ENCODE results near the gene GSTM1.
A peak's percentile ranks its signal among the peaks of the same experiment; 100 is the strongest.

GSTM1 gene

DNA sequence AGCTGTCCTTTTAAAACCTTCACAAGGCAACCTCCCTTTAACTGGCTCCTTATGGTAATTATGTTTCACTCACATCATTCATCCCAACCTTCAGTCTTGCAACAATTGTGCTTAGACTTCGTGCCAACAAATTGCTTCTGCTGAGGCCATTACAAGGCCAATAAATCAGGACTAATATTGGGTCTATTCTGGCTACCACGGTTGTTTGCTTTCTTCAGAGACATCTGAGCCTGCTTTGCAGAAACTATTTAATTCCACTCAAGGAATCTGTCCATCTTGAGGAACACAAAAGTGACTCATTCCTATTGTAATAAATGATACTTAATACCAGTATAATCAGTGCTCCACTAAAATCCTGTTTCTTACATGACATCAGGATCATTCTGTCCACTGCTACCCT is 34.3 kb upstream of the GSTM1 start:
- peaks cover 0 to 27% (median 20%) of the 10 kb centered on the region in 4 experiments for H3K4me1 ChIP-seq (ENCODE audit: control extremely low read depth in 1 of 4, control insufficient read depth in 4 of 4, insufficient read depth in 4 of 4, low read length in 3 of 4)
- POLR2A ChIA-PET: no interaction called here
- no peak for DNase-seq
- peaks cover 0 to 2% (median 0%) of the 10 kb centered on the region in 5 experiments for H3K27me3 ChIP-seq (replicated peaks in 2 of 5; ENCODE audit: control insufficient read depth in 4 of 5, insufficient read depth in 5 of 5, low read length in 4 of 5)
- CTCF ChIA-PET: interaction anchor here (1.1 to 15.1 kb wide), 5 partner anchors 15 to 122 kb away, joined by 3 to 233 read pairs (median 19); no protein-coding TSS in a partner anchor
- H3K36me3 ChIP-seq (ENCODE audit: control insufficient read depth in 4 of 4, insufficient read depth in 4 of 4, low read length in 3 of 4): peaks cover 0 to 5% (median 0%) of the 10 kb centered on the region in 4 experiments
- 94% methylated on average over 2 of the region's 2 CpGs for WGBS (ENCODE audit: insufficient coverage)
- no peak overlapping the region for H3K4me3 ChIP-seq (ENCODE audit: control insufficient read depth in 1 of 7, extremely low read depth in 1 of 7, insufficient read depth in 4 of 7, low read depth in 2 of 7, low read length in 6 of 7)
- H3K9me3 ChIP-seq (ENCODE audit: control extremely low read depth in 1 of 5, control insufficient read depth in 4 of 5, insufficient read depth in 2 of 5, low read depth in 1 of 5, low read length in 4 of 5): no peaks in the 10 kb centered on the region
- H3K27ac ChIP-seq (ENCODE audit: insufficient read depth in 1 of 2, low read depth in 1 of 2, low read length in 2 of 2, poor library complexity in 1 of 2, severe bottlenecking in 2 of 2): no peak overlapping the region

DNA sequence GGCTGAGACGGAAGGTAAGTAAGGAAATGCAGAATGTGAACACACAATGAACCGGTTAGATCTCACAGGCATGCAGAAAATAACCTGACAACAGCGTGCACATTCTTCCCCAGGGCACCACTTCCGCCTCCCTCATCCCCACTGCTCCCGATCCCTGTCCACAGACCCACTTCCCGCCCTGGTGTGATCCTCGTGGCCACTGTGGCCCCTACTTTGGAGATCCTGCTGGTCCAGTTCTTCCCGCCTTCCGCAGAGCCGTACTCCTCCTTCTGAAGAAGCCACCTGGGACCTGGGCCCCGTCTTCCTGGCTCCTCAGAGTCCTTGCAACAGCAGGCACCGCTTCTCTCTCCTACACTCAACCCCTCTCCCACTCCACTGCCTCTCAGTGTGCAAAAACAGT is 33.1 kb upstream of the GSTM1 start:
- ChIA-PET CTCF (interaction anchor here (1.2 to 15.1 kb wide), 4 partner anchors 17 to 330 kb away, joined by 4 to 233 read pairs (median 16); partner anchors contain the start of gene AHCYL1), POLR2A (no interaction called here)
- peaks cover 0 to 31% (median 24%) of the 10 kb centered on the region in 4 experiments for H3K4me1 ChIP-seq (ENCODE audit: control extremely low read depth in 1 of 4, control insufficient read depth in 4 of 4, insufficient read depth in 4 of 4, low read length in 3 of 4)
- 100% methylated on average over 10 of the region's 12 CpGs for WGBS (ENCODE audit: insufficient coverage)
- peaks cover 0 to 14% (median 1%) of the 10 kb centered on the region in 4 experiments for H3K36me3 ChIP-seq (ENCODE audit: control insufficient read depth in 4 of 4, insufficient read depth in 4 of 4, low read length in 3 of 4)
- no peaks in the 10 kb centered on the region for H3K9me3 ChIP-seq (ENCODE audit: control extremely low read depth in 1 of 5, control insufficient read depth in 4 of 5, insufficient read depth in 2 of 5, low read depth in 1 of 5, low read length in 4 of 5)
- no peak overlapping the region for H3K4me3 ChIP-seq (ENCODE audit: control insufficient read depth in 1 of 7, extremely low read depth in 1 of 7, insufficient read depth in 4 of 7, low read depth in 2 of 7, low read length in 6 of 7)
- H3K27ac ChIP-seq (ENCODE audit: insufficient read depth in 1 of 2, low read depth in 1 of 2, low read length in 2 of 2, poor library complexity in 1 of 2, severe bottlenecking in 2 of 2): no peak overlapping the region
- peaks cover 0 to 2% (median 0%) of the 10 kb centered on the region in 5 experiments for H3K27me3 ChIP-seq (replicated peaks in 2 of 5; ENCODE audit: control insufficient read depth in 4 of 5, insufficient read depth in 5 of 5, low read length in 4 of 5)
- DNase-seq: no peak

DNA sequence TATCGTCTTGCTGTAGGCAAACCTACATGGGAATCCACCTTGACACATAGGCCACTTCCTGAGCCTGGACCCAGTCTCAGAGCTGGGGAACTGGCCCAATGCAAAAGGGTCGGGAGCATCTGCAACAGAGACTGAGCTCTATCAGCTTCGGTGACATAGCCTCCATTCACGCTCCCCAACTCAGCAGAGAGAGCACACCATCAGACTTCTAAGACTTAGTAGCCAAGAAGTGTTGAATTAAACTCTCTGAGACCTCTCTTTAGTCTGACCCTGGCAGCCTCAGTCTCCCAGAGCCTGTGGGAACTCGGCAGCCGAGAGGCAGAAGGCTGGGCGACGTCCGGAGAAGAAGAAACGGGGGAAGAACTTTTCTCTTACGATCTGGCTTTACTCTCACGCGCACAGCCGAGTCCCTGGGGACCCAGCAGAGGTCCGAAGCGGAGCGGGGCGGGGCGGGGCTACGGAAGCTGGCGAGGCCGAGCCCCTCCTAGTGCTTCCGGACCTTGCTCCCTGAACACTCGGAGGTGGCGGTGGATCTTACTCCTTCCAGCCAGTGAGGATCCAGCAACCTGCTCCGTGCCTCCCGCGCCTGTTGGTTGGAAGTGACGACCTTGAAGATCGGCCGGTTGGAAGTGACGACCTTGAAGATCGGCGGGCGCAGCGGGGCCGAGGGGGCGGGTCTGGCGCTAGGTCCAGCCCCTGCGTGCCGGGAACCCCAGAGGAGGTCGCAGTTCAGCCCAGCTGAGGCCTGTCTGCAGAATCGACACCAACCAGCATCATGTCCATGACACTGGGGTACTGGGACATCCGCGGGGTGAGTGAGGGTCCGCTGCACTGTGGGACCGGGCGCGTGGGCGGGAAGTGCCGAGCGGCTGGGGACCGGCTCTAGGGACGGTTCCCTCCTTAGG is 31.8 kb upstream of the GSTM1 start, which contains the start of gene GSTM4:
Gene GSTM4, plus strand, starts transcription at position 485 of the 905 bp plus-strand sequence. Its CDS starts 291 bp downstream, at position 776.
- WGBS (ENCODE audit: insufficient coverage): under 1% methylated on average over 46 of the region's 54 CpGs
- H3K27me3 ChIP-seq (replicated peaks in 2 of 5; ENCODE audit: control insufficient read depth in 4 of 5, insufficient read depth in 5 of 5, low read length in 4 of 5): peaks cover 0 to 2% (median 0%) of the 10 kb centered on the region in 5 experiments
- H3K36me3 ChIP-seq (ENCODE audit: control insufficient read depth in 4 of 4, insufficient read depth in 4 of 4, low read length in 3 of 4): peaks cover 0 to 19% (median 1%) of the 10 kb centered on the region in 4 experiments
- ChIA-PET POLR2A (interaction anchor here (0.6 kb wide), 1 partner anchor 332 kb away, joined by 3 read pairs; no protein-coding TSS in a partner anchor), CTCF (interaction anchor here (1.2 to 15.1 kb wide), 6 partner anchors 12 to 328 kb away, joined by 4 to 233 read pairs (median 6); partner anchors contain the start of genes AHCYL1 and GSTM2)
- H3K9me3 ChIP-seq (ENCODE audit: control extremely low read depth in 1 of 5, control insufficient read depth in 4 of 5, insufficient read depth in 2 of 5, low read depth in 1 of 5, low read length in 4 of 5): no peaks in the 10 kb centered on the region
- H3K4me1 ChIP-seq (ENCODE audit: control extremely low read depth in 1 of 4, control insufficient read depth in 4 of 4, insufficient read depth in 4 of 4, low read length in 3 of 4): peaks cover 3 to 36% (median 26%) of the 10 kb centered on the region in 4 experiments
- DNase-seq: peak; percentile 53 to 68 (median 57)
- peak within 1 kb of the TSS in 1 of 2 experiments; percentile 47 for H3K27ac ChIP-seq (ENCODE audit: insufficient read depth in 1 of 2, low read depth in 1 of 2, low read length in 2 of 2, poor library complexity in 1 of 2, severe bottlenecking in 2 of 2)
- H3K4me3 ChIP-seq (ENCODE audit: control insufficient read depth in 1 of 7, extremely low read depth in 1 of 7, insufficient read depth in 4 of 7, low read depth in 2 of 7, low read length in 6 of 7): peak within 1 kb of the TSS; percentile 69 to 93 (median 84)

DNA sequence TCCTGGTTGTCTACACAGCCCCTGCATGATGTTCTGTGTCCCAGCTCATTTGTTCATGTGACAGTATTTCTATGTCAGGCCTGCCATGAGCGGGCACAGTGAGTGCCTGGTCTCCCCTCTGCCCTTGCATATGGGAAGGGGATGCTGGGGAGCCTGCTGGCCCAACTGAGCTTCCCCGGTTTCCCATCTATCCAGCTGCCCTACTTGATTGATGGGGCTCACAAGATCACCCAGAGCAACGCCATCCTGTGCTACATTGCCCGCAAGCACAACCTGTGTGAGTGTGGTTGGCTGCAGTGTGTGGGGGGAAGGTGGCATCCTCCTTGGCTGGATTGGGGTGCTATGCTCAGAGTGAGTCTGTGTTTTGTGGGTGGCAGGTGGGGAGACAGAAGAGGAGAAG is 30.2 kb upstream of the GSTM1 start:
- WGBS (ENCODE audit: insufficient coverage): 100% methylated on average over 1 of the region's 4 CpGs
- H3K27ac ChIP-seq (ENCODE audit: insufficient read depth in 1 of 2, low read depth in 1 of 2, low read length in 2 of 2, poor library complexity in 1 of 2, severe bottlenecking in 2 of 2): no peak overlapping the region

DNA sequence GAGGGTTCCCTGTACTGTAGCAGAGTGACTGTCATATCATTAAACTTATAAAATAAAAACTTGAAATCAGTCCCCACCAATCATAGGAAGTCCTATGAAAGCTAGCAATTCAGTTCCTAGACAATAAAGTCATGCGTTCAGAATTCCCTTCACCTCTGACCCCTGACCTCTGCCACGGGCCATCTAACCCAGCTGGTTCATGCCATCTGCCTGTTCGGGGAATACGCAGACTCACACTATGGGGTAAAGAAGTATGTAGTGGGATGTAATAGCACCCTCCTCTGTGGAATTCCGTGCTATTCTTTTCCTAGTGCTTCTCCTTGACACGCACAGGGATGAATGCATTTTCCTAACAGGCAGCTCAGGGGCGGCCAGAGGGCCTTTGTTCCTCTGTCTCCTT is 29.6 kb upstream of the GSTM1 start:
- Histone ChIP-seq H3K9me3 (ENCODE audit: control extremely low read depth in 1 of 5, control insufficient read depth in 4 of 5, insufficient read depth in 2 of 5, low read depth in 1 of 5, low read length in 4 of 5) (no peaks in the 10 kb centered on the region), H3K36me3 (ENCODE audit: control insufficient read depth in 4 of 4, insufficient read depth in 4 of 4, low read length in 3 of 4) (peaks cover 0 to 23% (median 7%) of the 10 kb centered on the region in 4 experiments), H3K27ac (ENCODE audit: insufficient read depth in 1 of 2, low read depth in 1 of 2, low read length in 2 of 2, poor library complexity in 1 of 2, severe bottlenecking in 2 of 2) (no peak overlapping the region), H3K4me3 (ENCODE audit: control insufficient read depth in 1 of 7, extremely low read depth in 1 of 7, insufficient read depth in 4 of 7, low read depth in 2 of 7, low read length in 6 of 7) (no peak overlapping the region), H3K27me3 (replicated peaks in 2 of 5; ENCODE audit: control insufficient read depth in 4 of 5, insufficient read depth in 5 of 5, low read length in 4 of 5) (no peaks in the 10 kb centered on the region), H3K4me1 (ENCODE audit: control extremely low read depth in 1 of 4, control insufficient read depth in 4 of 4, insufficient read depth in 4 of 4, low read length in 3 of 4) (peaks cover 3 to 36% (median 26%) of the 10 kb centered on the region in 4 experiments)
- ChIA-PET POLR2A (no interaction called here), CTCF (interaction anchor here (0.9 to 15.1 kb wide), 6 partner anchors 8 to 343 kb away, joined by 3 to 233 read pairs (median 17); partner anchors contain the start of gene GSTM2)
- 100% methylated on average over 3 of the region's 7 CpGs for WGBS (ENCODE audit: insufficient coverage)
- DNase-seq: no peak

More for the DNA sequence above, 30.2 kb upstream of the GSTM1 start:
- ChIA-PET CTCF (interaction anchor here (1.4 to 15.1 kb wide), 4 partner anchors 11 to 323 kb away, joined by 4 to 233 read pairs (median 18); partner anchors contain the start of gene GSTM2), POLR2A (no interaction called here)
- H3K4me1 ChIP-seq (ENCODE audit: control extremely low read depth in 1 of 4, control insufficient read depth in 4 of 4, insufficient read depth in 4 of 4, low read length in 3 of 4): peaks cover 3 to 36% (median 26%) of the 10 kb centered on the region in 4 experiments
- no peaks in the 10 kb centered on the region for H3K9me3 ChIP-seq (ENCODE audit: control extremely low read depth in 1 of 5, control insufficient read depth in 4 of 5, insufficient read depth in 2 of 5, low read depth in 1 of 5, low read length in 4 of 5)
- DNase-seq: no peak
- no peak overlapping the region for H3K4me3 ChIP-seq (ENCODE audit: control insufficient read depth in 1 of 7, extremely low read depth in 1 of 7, insufficient read depth in 4 of 7, low read depth in 2 of 7, low read length in 6 of 7)
- H3K36me3 ChIP-seq (ENCODE audit: control insufficient read depth in 4 of 4, insufficient read depth in 4 of 4, low read length in 3 of 4): peaks cover 0 to 23% (median 7%) of the 10 kb centered on the region in 4 experiments
- no peaks in the 10 kb centered on the region for H3K27me3 ChIP-seq (replicated peaks in 2 of 5; ENCODE audit: control insufficient read depth in 4 of 5, insufficient read depth in 5 of 5, low read length in 4 of 5)

DNA sequence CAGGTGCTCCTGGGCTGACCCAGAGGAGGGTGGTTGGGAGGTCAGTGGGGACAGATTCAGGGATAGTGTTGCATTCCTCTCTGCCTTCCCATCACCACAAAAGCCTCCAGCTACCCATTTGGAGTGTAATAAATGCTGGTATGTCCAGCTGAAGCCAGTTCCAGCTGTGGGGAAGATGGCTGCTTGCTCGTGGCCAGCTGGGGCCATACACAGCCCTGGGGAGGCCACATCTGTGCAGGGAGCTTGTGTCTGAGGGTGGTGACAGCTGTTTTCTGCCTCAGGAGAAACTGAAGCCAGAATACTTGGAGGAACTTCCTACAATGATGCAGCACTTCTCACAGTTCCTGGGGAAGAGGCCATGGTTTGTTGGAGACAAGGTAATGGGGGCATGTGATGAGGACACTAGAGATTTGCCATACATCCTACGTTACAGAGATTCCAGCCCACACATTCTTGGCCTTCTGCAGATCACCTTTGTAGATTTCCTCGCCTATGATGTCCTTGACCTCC is 29.0 kb upstream of the GSTM1 start:
- Histone ChIP-seq H3K4me3 (ENCODE audit: control insufficient read depth in 1 of 7, extremely low read depth in 1 of 7, insufficient read depth in 4 of 7, low read depth in 2 of 7, low read length in 6 of 7) (no peak overlapping the region), H3K9me3 (ENCODE audit: control extremely low read depth in 1 of 5, control insufficient read depth in 4 of 5, insufficient read depth in 2 of 5, low read depth in 1 of 5, low read length in 4 of 5) (no peaks in the 10 kb centered on the region), H3K4me1 (ENCODE audit: control extremely low read depth in 1 of 4, control insufficient read depth in 4 of 4, insufficient read depth in 4 of 4, low read length in 3 of 4) (peaks cover 3 to 36% (median 27%) of the 10 kb centered on the region in 4 experiments), H3K27me3 (replicated peaks in 2 of 5; ENCODE audit: control insufficient read depth in 4 of 5, insufficient read depth in 5 of 5, low read length in 4 of 5) (no peaks in the 10 kb centered on the region), H3K27ac (ENCODE audit: insufficient read depth in 1 of 2, low read depth in 1 of 2, low read length in 2 of 2, poor library complexity in 1 of 2, severe bottlenecking in 2 of 2) (no peak overlapping the region), H3K36me3 (ENCODE audit: control insufficient read depth in 4 of 4, insufficient read depth in 4 of 4, low read length in 3 of 4) (peaks cover 0 to 23% (median 7%) of the 10 kb centered on the region in 4 experiments)
- CTCF ChIA-PET: interaction anchor here (0.9 to 15.1 kb wide), 5 partner anchors 9 to 342 kb away, joined by 3 to 233 read pairs (median 27); partner anchors contain the start of gene GSTM2
- 33% methylated on average over 3 of the region's 3 CpGs for whole genome bisulfite sequencing (ENCODE audit: insufficient coverage)
- POLR2A ChIA-PET: no interaction called here
- no peak for DNase-seq
